Upper lobe of left lung (tissue), 4 donors: ENCODE results near the gene DAPK1.

Source experiments
- POLR2A ChIP-seq, 4 donors: fragments of 450-650 bp; IDR thresholded peaks; one replicate each; pipeline ENCODE4 v1.5.1; 2016 to 2017; ENCODE audit warnings: antibody characterized with exemption in 4 of 4, mild to moderate bottlenecking in 2 of 4
- TF ChIP-seq, protein P1 (sequence below), 6 experiments: fragments of 450-650 bp in 4 of 6; fragments of 200-600 bp in 2 of 6; sonication (generic) in 2 of 6; IDR thresholded peaks; one replicate each; pipeline ENCODE4 v1.5.1; 2016 to 2019; ENCODE audit warnings: antibody characterized with exemption in 6 of 6

GRCh38 chr9:87751868-87752267 lies 254.2 kb downstream of the DAPK1 start:
- TF ChIP-seq, protein P1, sequence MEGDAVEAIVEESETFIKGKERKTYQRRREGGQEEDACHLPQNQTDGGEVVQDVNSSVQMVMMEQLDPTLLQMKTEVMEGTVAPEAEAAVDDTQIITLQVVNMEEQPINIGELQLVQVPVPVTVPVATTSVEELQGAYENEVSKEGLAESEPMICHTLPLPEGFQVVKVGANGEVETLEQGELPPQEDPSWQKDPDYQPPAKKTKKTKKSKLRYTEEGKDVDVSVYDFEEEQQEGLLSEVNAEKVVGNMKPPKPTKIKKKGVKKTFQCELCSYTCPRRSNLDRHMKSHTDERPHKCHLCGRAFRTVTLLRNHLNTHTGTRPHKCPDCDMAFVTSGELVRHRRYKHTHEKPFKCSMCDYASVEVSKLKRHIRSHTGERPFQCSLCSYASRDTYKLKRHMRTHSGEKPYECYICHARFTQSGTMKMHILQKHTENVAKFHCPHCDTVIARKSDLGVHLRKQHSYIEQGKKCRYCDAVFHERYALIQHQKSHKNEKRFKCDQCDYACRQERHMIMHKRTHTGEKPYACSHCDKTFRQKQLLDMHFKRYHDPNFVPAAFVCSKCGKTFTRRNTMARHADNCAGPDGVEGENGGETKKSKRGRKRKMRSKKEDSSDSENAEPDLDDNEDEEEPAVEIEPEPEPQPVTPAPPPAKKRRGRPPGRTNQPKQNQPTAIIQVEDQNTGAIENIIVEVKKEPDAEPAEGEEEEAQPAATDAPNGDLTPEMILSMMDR (IDR thresholded peaks at IDR 0.05), result no peak
- no peak for TF ChIP-seq POLR2A (IDR thresholded peaks at IDR 0.05)
